Measurements from ENCODE around the gene SLC8B1.

GRCh38 chr12:113260636-113261300, 74.1 kb downstream of the SLC8B1 start:
- TF ChIP-seq POLR2A (IDR thresholded peaks at IDR 0.05) (no peak), CTCF (IDR thresholded peaks at IDR 0.05) (no peak)
